PC-9 (cell line): Measurements from ENCODE around the gene KLHL15. TPM values are rescaled to one million over a fixed set of nuclear protein-coding genes. Genes with fewer than 3 reads are reported as not detected.

Source experiments
- BruUV-seq: library from RNA; stranded (reverse); fragments of 400-500 nt; replicated peaks from 2 replicates; lab custom pipeline; 2021; lab: Mats Ljungman, UMichigan
- CTCF ChIA-PET: fragments of 300-600 bp; sonication (Branson Sonifier 250); formaldehyde crosslinking; loops from one replicate; lab custom pipeline; 2022; ENCODE audit warnings: antibody characterized with exemption; lab: Charles Lee
- POLR2A ChIA-PET: fragments of 300-600 bp; sonication (Branson Sonifier 250); formaldehyde crosslinking; loops from one replicate; lab custom pipeline; 2022; ENCODE audit warnings: antibody characterized with exemption; ENCODE audit not compliant: unreplicated experiment; lab: Charles Lee
- DNase-seq, 2 experiments: peaks; one replicate each; pipeline versions ENCODE4 v3.0.0 to v3.0.0-alpha.2; 2015 to 2022; ENCODE audit warnings: mixed read lengths in 1 of 2
- H2AFZ ChIP-seq: fragments of 200-600 bp; sonication (generic); 2 replicates; pipeline ENCODE4 v1.8.1; 2017; ENCODE audit warnings: antibody characterized with exemption
- H3F3A ChIP-seq: fragments of 200-600 bp; sonication (generic); 2 replicates; pipeline ENCODE4 v1.8.1; 2017; ENCODE audit warnings: antibody characterized with exemption, mild to moderate bottlenecking, low read depth; ENCODE audit not compliant: insufficient read depth
- H3K27ac ChIP-seq: fragments of 200-600 bp; sonication (generic); 2 replicates; pipeline ENCODE4 v1.6.1; 2016; ENCODE audit warnings: mixed run types
- H3K27me3 ChIP-seq: fragments of 200-600 bp; sonication (generic); 2 replicates; pipeline ENCODE4 v1.6.1; 2016; ENCODE audit warnings: low read depth, mixed run types; ENCODE audit not compliant: insufficient read depth
- H3K36me3 ChIP-seq: fragments of 200-600 bp; sonication (generic); 2 replicates; pipeline ENCODE4 v1.6.1; 2016; ENCODE audit warnings: low read depth, mixed run types
- H3K4me1 ChIP-seq: fragments of 200-600 bp; sonication (generic); replicated peaks from 2 replicates; pipeline ENCODE4 v1.6.1; 2016; ENCODE audit warnings: mixed run types; ENCODE audit not compliant: insufficient read depth
- H3K4me2 ChIP-seq: fragments of 200-600 bp; sonication (generic); 2 replicates; pipeline ENCODE4 v1.6.1; 2017; ENCODE audit warnings: mixed run types
- H3K4me3 ChIP-seq: fragments of 200-600 bp; sonication (generic); 2 replicates; pipeline ENCODE4 v1.6.1; 2016; ENCODE audit warnings: mixed run types
- H3K79me2 ChIP-seq: fragments of 200-600 bp; sonication (generic); 2 replicates; pipeline ENCODE4 v1.6.1; 2017; ENCODE audit warnings: low read depth, mixed run types
- H3K9me2 ChIP-seq: fragments of 200-600 bp; sonication (generic); 2 replicates; pipeline ENCODE4 v1.8.1; 2017; ENCODE audit warnings: mild to moderate bottlenecking; ENCODE audit not compliant: insufficient read depth
- H3K9me3 ChIP-seq: fragments of 200-600 bp; sonication (generic); 2 replicates; pipeline ENCODE4 v1.8.1; 2016; ENCODE audit warnings: low read depth; ENCODE audit not compliant: insufficient read depth
- H4K20me1 ChIP-seq: fragments of 200-600 bp; sonication (generic); 2 replicates; pipeline ENCODE4 v1.8.1; 2017; ENCODE audit not compliant: insufficient read depth
- EZH2 ChIP-seq: fragments of 200-600 bp; sonication (generic); IDR thresholded peaks from 2 replicates; pipeline ENCODE4 v1.8.0; 2017; ENCODE audit warnings: antibody characterized with exemption, low read depth
- intact Hi-C: fragments of 100-400 bp; cut with micrococcal nuclease; formaldehyde crosslinking; loops from one replicate; pipeline ENCODE4 v1.10.0; 2022; ENCODE audit not compliant: unreplicated experiment
- total RNA-seq: library from RNA; stranded (reverse); gene quantifications from 2 replicates; pipeline ENCODE4 v1.2.3, GENCODE V29; 2021
- TF ChIP-seq, protein P1 (sequence below): fragments of 200-600 bp; sonication (generic); conservative IDR thresholded peaks from 2 replicates; pipeline ENCODE4 v1.6.1; 2017; ENCODE audit warnings: mixed run types, antibody characterized with exemption, mild to moderate bottlenecking, moderate library complexity

Gene KLHL15
- total RNA-seq, 1 experiment from 2014 or later = 3.7 TPM

DNA sequence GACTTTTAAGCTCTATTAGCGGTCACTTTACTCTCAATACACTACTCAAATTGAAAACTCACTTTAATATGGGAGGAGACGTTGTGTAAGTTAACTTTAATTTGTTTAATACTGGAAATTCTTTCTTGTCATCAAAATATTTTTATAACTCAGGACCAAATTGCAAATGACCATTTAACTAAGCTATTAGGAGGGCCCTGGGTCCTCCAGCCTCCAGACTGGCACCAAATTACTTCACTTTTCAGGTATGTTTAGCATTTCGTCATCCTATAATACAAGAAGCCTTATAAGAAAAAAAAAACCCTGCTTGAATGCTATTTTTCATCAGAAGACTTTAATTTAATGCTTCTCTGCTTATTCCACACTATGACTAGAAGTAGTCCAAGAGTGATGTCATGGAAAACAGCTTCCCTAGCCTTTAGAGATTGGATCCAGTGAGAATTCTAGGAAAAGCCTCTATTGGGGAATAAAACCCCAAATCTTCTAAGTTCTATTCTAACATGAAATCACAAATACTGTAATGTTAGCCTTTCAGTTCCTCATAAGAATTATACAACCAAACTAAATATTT lies 6.6 kb downstream of the KLHL15 start:
- no peak overlapping the region for H2AFZ ChIP-seq
- ChIA-PET POLR2A (interaction anchor here (0.6 kb wide), 1 partner anchor 337 kb away, joined by 13 read pairs; no protein-coding TSS in a partner anchor), CTCF (no interaction called here)
- H3K9me3 ChIP-seq = no peaks in the 10 kb centered on the region
- H3K79me2 ChIP-seq = peaks cover 42% of the 10 kb centered on the region
- H3F3A ChIP-seq = no peaks in the 10 kb centered on the region; the same call in 1 of the 2 replicates
- H3K4me1 ChIP-seq = peaks cover 10% of the 10 kb centered on the region; the same call in 1 of the 2 replicates
- no peaks in the 10 kb centered on the region for H4K20me1 ChIP-seq
- BruUV-seq = no TSS peak
- H3K4me3 ChIP-seq = no peak overlapping the region
- no peak overlapping the region for H3K4me2 ChIP-seq
- H3K27ac ChIP-seq = no peak overlapping the region
- intact Hi-C loops = no loop called here
- H3K36me3 ChIP-seq = no peaks in the 10 kb centered on the region
- H3K9me2 ChIP-seq = no peaks in the 10 kb centered on the region
- no peak for DNase-seq
- TF ChIP-seq, protein P1, sequence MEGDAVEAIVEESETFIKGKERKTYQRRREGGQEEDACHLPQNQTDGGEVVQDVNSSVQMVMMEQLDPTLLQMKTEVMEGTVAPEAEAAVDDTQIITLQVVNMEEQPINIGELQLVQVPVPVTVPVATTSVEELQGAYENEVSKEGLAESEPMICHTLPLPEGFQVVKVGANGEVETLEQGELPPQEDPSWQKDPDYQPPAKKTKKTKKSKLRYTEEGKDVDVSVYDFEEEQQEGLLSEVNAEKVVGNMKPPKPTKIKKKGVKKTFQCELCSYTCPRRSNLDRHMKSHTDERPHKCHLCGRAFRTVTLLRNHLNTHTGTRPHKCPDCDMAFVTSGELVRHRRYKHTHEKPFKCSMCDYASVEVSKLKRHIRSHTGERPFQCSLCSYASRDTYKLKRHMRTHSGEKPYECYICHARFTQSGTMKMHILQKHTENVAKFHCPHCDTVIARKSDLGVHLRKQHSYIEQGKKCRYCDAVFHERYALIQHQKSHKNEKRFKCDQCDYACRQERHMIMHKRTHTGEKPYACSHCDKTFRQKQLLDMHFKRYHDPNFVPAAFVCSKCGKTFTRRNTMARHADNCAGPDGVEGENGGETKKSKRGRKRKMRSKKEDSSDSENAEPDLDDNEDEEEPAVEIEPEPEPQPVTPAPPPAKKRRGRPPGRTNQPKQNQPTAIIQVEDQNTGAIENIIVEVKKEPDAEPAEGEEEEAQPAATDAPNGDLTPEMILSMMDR = no peak
- no peak for TF ChIP-seq EZH2
- no peaks in the 10 kb centered on the region for H3K27me3 ChIP-seq

DNA sequence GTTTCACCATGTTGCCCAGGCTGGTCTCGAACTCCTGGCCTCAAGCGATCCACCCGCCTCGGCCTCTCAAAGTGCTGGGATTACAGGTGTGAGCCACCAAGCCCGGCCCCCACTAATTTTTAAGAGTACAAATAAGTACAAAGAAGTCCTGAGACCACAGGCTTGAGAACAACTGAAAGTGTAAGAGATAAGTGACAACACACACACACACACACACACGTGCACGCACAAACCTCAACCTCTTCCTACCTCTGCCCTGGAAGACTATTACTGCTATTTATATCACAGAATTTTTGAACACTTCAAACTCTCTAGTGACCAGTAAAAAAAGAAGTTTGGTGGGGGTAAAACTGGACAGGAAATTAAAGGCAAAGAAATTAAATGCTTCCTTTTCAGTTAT lies 7.5 kb downstream of the KLHL15 start:
- DNase-seq = no peak
- H3F3A ChIP-seq = no peaks in the 10 kb centered on the region; the same call in 1 of the 2 replicates
- no peaks in the 10 kb centered on the region for H3K9me3 ChIP-seq
- ChIA-PET CTCF (no interaction called here), POLR2A (interaction anchor here (0.6 kb wide), 1 partner anchor 58 kb away, joined by 3 read pairs; no protein-coding TSS in a partner anchor)
- no TSS peak for BruUV-seq
- H3K27me3 ChIP-seq = no peaks in the 10 kb centered on the region
- H3K4me2 ChIP-seq = no peak overlapping the region
- H3K36me3 ChIP-seq = no peaks in the 10 kb centered on the region
- peaks cover 10% of the 10 kb centered on the region; the same call in 1 of the 2 replicates for H3K4me1 ChIP-seq
- H2AFZ ChIP-seq = no peak overlapping the region
- no peaks in the 10 kb centered on the region for H3K9me2 ChIP-seq
- no peak overlapping the region for H3K4me3 ChIP-seq
- TF ChIP-seq EZH2 = no peak
- TF ChIP-seq, protein P1 = no peak
- intact Hi-C loops = no loop called here
- H3K27ac ChIP-seq = no peak overlapping the region
- no peaks in the 10 kb centered on the region for H4K20me1 ChIP-seq
- H3K79me2 ChIP-seq = peaks cover 36% of the 10 kb centered on the region

DNA sequence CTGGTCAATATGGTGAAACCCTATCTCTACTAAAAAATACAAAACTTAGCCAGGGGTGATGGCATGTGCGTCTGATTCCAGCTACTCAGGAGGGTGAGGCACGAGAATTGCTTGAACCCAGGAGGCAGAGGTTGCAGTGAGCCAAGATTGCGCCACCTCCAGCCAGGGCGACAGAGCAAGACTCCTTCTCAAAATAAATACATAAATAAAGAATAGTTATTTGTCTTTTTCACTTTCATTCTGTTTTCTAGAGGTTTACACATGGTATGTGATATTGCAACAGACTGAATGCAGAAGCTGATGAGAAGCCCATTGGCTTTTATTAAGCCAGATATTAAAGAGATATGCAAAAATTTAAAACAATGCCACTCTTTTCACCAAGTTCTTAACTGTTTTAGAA lies 8.2 kb downstream of the KLHL15 start:
- H2AFZ ChIP-seq = no peak overlapping the region
- H3K27ac ChIP-seq = no peak overlapping the region
- H3K36me3 ChIP-seq = no peaks in the 10 kb centered on the region
- no peaks in the 10 kb centered on the region for H4K20me1 ChIP-seq
- H3K9me3 ChIP-seq = no peaks in the 10 kb centered on the region
- H3F3A ChIP-seq = no peaks in the 10 kb centered on the region; the same call in 1 of the 2 replicates
- DNase-seq = no peak
- no peak for TF ChIP-seq EZH2
- TF ChIP-seq, protein P1 = no peak
- H3K4me2 ChIP-seq = no peak overlapping the region
- no peaks in the 10 kb centered on the region for H3K9me2 ChIP-seq
- POLR2A ChIA-PET = interaction anchor here (0.6 kb wide), 1 partner anchor 57 kb away, joined by 3 read pairs; no protein-coding TSS in a partner anchor
- H3K79me2 ChIP-seq = peaks cover 30% of the 10 kb centered on the region
- H3K4me3 ChIP-seq = no peak overlapping the region
- no TSS peak for BruUV-seq
- intact Hi-C loops = no loop called here
- CTCF ChIA-PET = no interaction called here
- peaks cover 9% of the 10 kb centered on the region; the same call in 1 of the 2 replicates for H3K4me1 ChIP-seq
- no peaks in the 10 kb centered on the region for H3K27me3 ChIP-seq
